Neuronal stem cell (in vitro differentiated cells): ENCODE measurements around the gene ALG14.

Experiments
- DNase-seq: peaks from one replicate; pipeline ENCODE4 v3.0.0-alpha.2; 2013; ENCODE audit warnings: low spot score
- H2AFZ ChIP-seq: one replicate; pipeline ENCODE4 v1.6.1; 2013; ENCODE audit warnings: mild to moderate bottlenecking, low read length, inconsistent platforms
- H2AK5ac ChIP-seq: 2 replicates; pipeline ENCODE4 v1.6.1; 2013; ENCODE audit warnings: low read depth, mild to moderate bottlenecking, inconsistent platforms, low read length, moderate library complexity, mixed read lengths
- H2BK120ac ChIP-seq: 2 replicates; pipeline ENCODE4 v1.6.1; 2013; ENCODE audit warnings: low read depth, mild to moderate bottlenecking, inconsistent platforms, low read length, moderate library complexity, mixed read lengths
- H2BK12ac ChIP-seq: one replicate; pipeline ENCODE4 v1.6.1; 2013; ENCODE audit warnings: low read length, inconsistent platforms
- H2BK15ac ChIP-seq: 2 replicates; pipeline ENCODE4 v1.6.1; 2013; ENCODE audit warnings: mild to moderate bottlenecking, low read length, inconsistent platforms, mixed read lengths
- H2BK5ac ChIP-seq: one replicate; pipeline ENCODE4 v1.6.1; 2013; ENCODE audit warnings: inconsistent platforms, mild to moderate bottlenecking, low read length, moderate library complexity
- H3K14ac ChIP-seq: one replicate; pipeline ENCODE4 v1.6.1; 2013; ENCODE audit warnings: low read length, inconsistent platforms
- H3K18ac ChIP-seq: 2 replicates; pipeline ENCODE4 v1.6.1; 2013; ENCODE audit warnings: low read length, inconsistent platforms
- H3K23ac ChIP-seq: 2 replicates; pipeline ENCODE4 v1.6.1; 2013; ENCODE audit warnings: low read depth, mild to moderate bottlenecking, mixed read lengths, low read length, inconsistent platforms; ENCODE audit not compliant: poor library complexity
- H3K27ac ChIP-seq: replicated peaks from 3 replicates; pipeline ENCODE4 v1.5.1; 2013; ENCODE audit warnings: low read length, inconsistent platforms
- H3K27me3 ChIP-seq, 3 experiments: 2 replicates each; pipeline ENCODE4 v1.6.1; 2013; ENCODE audit warnings: low read length in 3 of 3, mild to moderate bottlenecking in 2 of 3, inconsistent platforms in 1 of 3, low read depth in 1 of 3, mixed read lengths in 1 of 3, moderate library complexity in 1 of 3; ENCODE audit not compliant: control insufficient read depth in 3 of 3, insufficient read depth in 3 of 3
- H3K36me3 ChIP-seq, 2 donors: replicated peaks in 1 of 2; 2 replicates each; pipeline ENCODE4 v1.6.1; 2013; ENCODE audit warnings: low read length in 2 of 2; ENCODE audit not compliant: control insufficient read depth in 2 of 2, insufficient read depth in 2 of 2
- H3K4ac ChIP-seq: 2 replicates; pipeline ENCODE4 v1.6.1; 2013; ENCODE audit warnings: inconsistent platforms, mild to moderate bottlenecking, low read length, moderate library complexity
- H3K4me1 ChIP-seq, 2 donors: 1 replicate in 1 of 2; 2 replicates in 1 of 2; pipeline ENCODE4 v1.6.1; 2013; ENCODE audit warnings: low read length in 2 of 2, low read depth in 1 of 2; ENCODE audit not compliant: control insufficient read depth in 2 of 2, insufficient read depth in 1 of 2
- H3K4me2 ChIP-seq: one replicate; pipeline ENCODE4 v1.6.1; 2013; ENCODE audit warnings: mild to moderate bottlenecking, low read length, inconsistent platforms; ENCODE audit not compliant: insufficient read depth, poor library complexity, severe bottlenecking
- H3K4me3 ChIP-seq, 2 donors: 2 replicates each; pipeline ENCODE4 v1.5.1; 2013; ENCODE audit warnings: low read length in 2 of 2, mild to moderate bottlenecking in 2 of 2, inconsistent platforms in 1 of 2, moderate library complexity in 1 of 2
- H3K79me1 ChIP-seq: one replicate; pipeline ENCODE4 v1.6.1; 2013; ENCODE audit warnings: low read depth, mild to moderate bottlenecking, inconsistent platforms, low read length, moderate library complexity
- H3K9ac ChIP-seq: one replicate; pipeline ENCODE4 v1.6.1; 2013; ENCODE audit warnings: mild to moderate bottlenecking, low read depth, low read length, inconsistent platforms; ENCODE audit not compliant: poor library complexity
- H3K9me3 ChIP-seq, 2 donors: replicated peaks in 1 of 2; 2 replicates each; pipeline versions ENCODE3 to v1.6.1; 2013; ENCODE audit warnings: low read length in 2 of 2, mild to moderate bottlenecking in 2 of 2, inconsistent platforms in 1 of 2, low read depth in 1 of 2, mixed read lengths in 1 of 2, moderate library complexity in 1 of 2; ENCODE audit not compliant: control insufficient read depth in 2 of 2, insufficient read depth in 1 of 2
- H4K8ac ChIP-seq: one replicate; pipeline ENCODE4 v1.6.1; 2013; ENCODE audit warnings: low read depth, mild to moderate bottlenecking, inconsistent platforms, low read length, moderate library complexity
- H4K91ac ChIP-seq: one replicate; pipeline ENCODE4 v1.6.1; 2013; ENCODE audit warnings: low read length, low read depth, mild to moderate bottlenecking, inconsistent platforms; ENCODE audit not compliant: poor library complexity
- WGBS, 2 donors: extraction: QIAGEN DNeasy Blood & Tissue Kit; methylation state at CpG; one replicate each; pipeline ENCODE4 v1.1.7; 2013; ENCODE audit warnings: missing lambda C conversion rate in 2 of 2, mixed read lengths in 1 of 2; ENCODE audit not compliant: insufficient read length in 2 of 2, insufficient replicate concordance in 1 of 2; ENCODE audit errors: extremely low coverage in 2 of 2; 5-methylcytosine and 5-hydroxymethylcytosine counted together

ALG14 gene

DNA sequence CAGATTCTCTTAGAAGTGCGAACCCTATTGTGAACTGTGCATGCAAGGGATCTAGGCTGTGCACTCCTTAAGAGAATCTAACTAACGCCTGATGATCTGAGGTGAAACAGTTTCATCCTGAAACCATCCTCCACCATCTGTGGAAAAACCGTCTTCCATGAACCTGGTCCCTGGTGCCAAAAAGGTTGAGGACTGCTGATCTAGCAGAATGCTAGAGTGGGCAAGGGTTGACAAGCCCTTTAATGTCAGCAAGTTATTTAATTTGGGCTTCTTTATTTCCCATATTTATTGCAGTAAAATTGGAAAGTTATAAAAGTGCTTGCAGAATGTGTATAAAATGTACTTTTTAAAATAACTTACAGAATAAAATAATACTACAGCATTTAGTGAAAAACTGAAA, 26.4 kb downstream of the ALG14 start:
- Histone ChIP-seq H3K9ac (no peak overlapping the region), H3K4me3 (no peak overlapping the region), H2BK5ac (no peak overlapping the region), H4K91ac (no peak overlapping the region), H3K79me1 (peaks cover 2% of the 10 kb centered on the region), H2AK5ac (no peak overlapping the region), H3K23ac (no peak overlapping the region), H2BK15ac (no peak overlapping the region), H3K4ac (no peak overlapping the region), H3K27ac (no peak overlapping the region), H3K14ac (no peak overlapping the region), H3K36me3 (no peaks in the 10 kb centered on the region), H2BK12ac (no peak overlapping the region), H3K9me3 (peaks cover 0 to 1% of the 10 kb centered on the region in 2 donors), H3K4me1 (peaks cover 2 to 6% of the 10 kb centered on the region in 2 donors), H4K8ac (no peak overlapping the region), H2BK120ac (no peak overlapping the region), H3K4me2 (no peak overlapping the region), H2AFZ (no peak overlapping the region), H3K18ac (no peak overlapping the region), H3K27me3 (no peaks in the 10 kb centered on the region)
- WGBS, 2 donors: no CpG with 5 or more reads among the region's 3 CpGs
- no peak for DNase-seq

DNA sequence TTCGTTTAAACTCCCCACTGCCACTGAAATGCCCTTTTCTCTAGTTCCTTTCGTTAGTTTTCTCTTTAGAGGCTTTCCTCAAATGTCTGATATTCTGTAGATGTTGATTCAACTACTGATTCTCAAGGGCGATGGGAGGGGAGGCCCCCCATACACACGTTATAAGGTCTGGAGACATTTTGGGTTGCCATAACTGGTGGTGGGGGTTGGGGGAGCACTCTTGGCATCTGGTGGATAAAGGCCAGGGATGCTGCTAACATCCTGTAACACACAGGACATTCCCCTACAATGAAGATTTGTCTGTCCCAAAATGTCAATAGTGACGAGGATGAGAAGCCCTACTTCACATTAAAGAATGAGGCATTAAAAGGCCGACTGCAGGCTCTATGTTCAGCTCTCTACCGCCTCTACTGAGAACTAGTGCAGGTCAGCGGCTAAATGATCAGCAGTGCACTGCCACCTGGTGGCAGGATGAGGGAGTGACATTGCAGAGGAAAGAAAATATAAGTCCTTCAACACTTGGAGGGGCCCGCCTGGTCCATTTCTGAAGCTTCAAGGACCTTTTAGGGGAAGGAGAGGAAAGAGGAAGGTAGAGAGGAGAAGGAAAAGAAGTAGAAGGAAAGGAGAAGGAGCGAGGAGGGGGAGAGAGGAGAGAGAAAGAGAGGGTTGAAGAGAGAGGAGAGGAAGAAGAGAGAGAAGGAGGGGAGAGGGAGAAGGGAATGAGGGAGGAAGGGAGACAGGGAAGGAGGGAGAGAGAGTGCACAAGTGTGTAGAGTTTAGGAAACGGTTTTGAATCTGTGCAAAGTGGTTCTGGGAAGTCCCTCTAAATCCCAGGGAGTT, 29.4 kb downstream of the ALG14 start:
- Histone ChIP-seq H2BK12ac (no peak overlapping the region), H3K79me1 (peaks cover 2% of the 10 kb centered on the region), H3K18ac (peak overlapping the region; percentile 2), H4K8ac (no peak overlapping the region), H2BK15ac (no peak overlapping the region), H3K36me3 (no peaks in the 10 kb centered on the region), H3K4me1 (peaks cover 2 to 4% of the 10 kb centered on the region in 2 donors), H3K4me2 (no peak overlapping the region), H2BK5ac (no peak overlapping the region), H2AK5ac (no peak overlapping the region), H3K14ac (no peak overlapping the region), H3K27ac (no peak overlapping the region), H3K27me3 (no peaks in the 10 kb centered on the region), H3K9me3 (peaks cover 0 to 1% of the 10 kb centered on the region in 2 donors), H4K91ac (no peak overlapping the region), H3K9ac (no peak overlapping the region), H3K4ac (no peak overlapping the region), H3K4me3 (no peak overlapping the region), H2AFZ (peak overlapping the region; percentile 65), H3K23ac (no peak overlapping the region), H2BK120ac (no peak overlapping the region)
- WGBS, 2 donors: 91% methylated on average over 1 of the region's 11 CpGs; no CpG with 5 or more reads in 1 of the 2 donors
- DNase-seq: peak; percentile 82

DNA sequence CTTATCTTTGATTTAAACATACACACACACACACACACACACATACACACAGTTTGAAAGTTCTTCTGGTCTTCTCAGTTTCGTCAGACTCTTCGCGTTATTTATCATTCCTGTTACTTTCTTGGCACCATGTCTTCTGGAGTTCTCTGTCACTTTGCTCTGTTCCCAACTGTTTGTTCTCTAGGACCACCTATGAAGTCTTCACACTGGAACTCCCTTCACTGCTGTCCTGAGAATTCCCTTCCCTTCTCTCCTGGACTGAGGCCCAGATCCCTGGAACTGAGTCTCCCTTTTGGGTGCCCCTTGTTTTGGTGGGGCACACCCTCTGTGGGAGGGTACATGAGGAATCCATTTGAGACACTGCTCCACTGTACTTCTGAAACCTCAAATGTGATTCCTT, 30.5 kb downstream of the ALG14 start:
- Histone ChIP-seq H3K27ac (no peak overlapping the region), H2BK5ac (no peak overlapping the region)
- no peak for DNase-seq

GRCh38 chr1:95041491-95042165, 31.1 kb downstream of the ALG14 start:
- Histone ChIP-seq H3K4me1 (peaks cover 2 to 3% of the 10 kb centered on the region in 2 donors), H3K14ac (no peak overlapping the region)

More for the DNA sequence above, 30.5 kb downstream of the ALG14 start:
- Histone ChIP-seq H3K4me3 (no peak overlapping the region), H3K9ac (no peak overlapping the region), H2BK120ac (no peak overlapping the region), H2AK5ac (no peak overlapping the region), H3K27me3 (no peaks in the 10 kb centered on the region), H2AFZ (no peak overlapping the region), H3K4me1 (peaks cover 2 to 3% of the 10 kb centered on the region in 2 donors), H3K9me3 (no peaks in the 10 kb centered on the region), H3K18ac (no peak overlapping the region), H3K4ac (no peak overlapping the region), H3K4me2 (no peak overlapping the region), H3K36me3 (no peaks in the 10 kb centered on the region), H2BK15ac (peak overlapping the region; percentile 25), H3K79me1 (peaks cover 2% of the 10 kb centered on the region), H3K14ac (no peak overlapping the region), H2BK12ac (no peak overlapping the region), H4K8ac (no peak overlapping the region), H3K23ac (no peak overlapping the region), H4K91ac (no peak overlapping the region)
- WGBS, 2 donors: no CpG with 5 or more reads among the region's 3 CpGs

More at GRCh38 chr1:95041491-95042165, 31.1 kb downstream of the ALG14 start:
- Histone ChIP-seq H2BK15ac (no peak overlapping the region), H3K4ac (no peak overlapping the region), H3K4me2 (no peak overlapping the region), H3K27ac (no peak overlapping the region), H3K79me1 (peaks cover 2% of the 10 kb centered on the region), H3K9me3 (no peaks in the 10 kb centered on the region), H3K18ac (no peak overlapping the region), H2AFZ (no peak overlapping the region), H2AK5ac (no peak overlapping the region), H3K9ac (no peak overlapping the region), H4K8ac (no peak overlapping the region), H2BK5ac (no peak overlapping the region), H3K23ac (no peak overlapping the region), H4K91ac (no peak overlapping the region), H3K36me3 (no peaks in the 10 kb centered on the region), H3K4me3 (no peak overlapping the region), H3K27me3 (no peaks in the 10 kb centered on the region), H2BK12ac (no peak overlapping the region), H2BK120ac (no peak overlapping the region)
- no CpG with 5 or more reads among the region's 2 CpGs for WGBS, 2 donors
- DNase-seq: peak; percentile 40
